NT2/D1 (cell line): ENCODE results near the gene NTN3.
"Not testable (repeated sequence)": the region's sequence is repeated elsewhere in the genome, so short reads cannot be mapped to it uniquely, and the experiment has no call there.

Experiments
- DNase-seq: peaks from one replicate; pipeline ENCODE4 v3.0.0-alpha.2; 2011; ENCODE audit warnings: low read depth, low spot score
- H3K27me3 ChIP-seq: 2 replicates; pipeline ENCODE4 v1.6.0; 2011; ENCODE audit warnings: mild to moderate bottlenecking; ENCODE audit not compliant: insufficient read length, insufficient read depth
- H3K36me3 ChIP-seq: 2 replicates; pipeline ENCODE4 v1.6.1; 2011; ENCODE audit warnings: mild to moderate bottlenecking, low read length, mixed read lengths; ENCODE audit not compliant: insufficient read depth, insufficient read length
- H3K4me1 ChIP-seq: 2 replicates; pipeline ENCODE4 v1.5.1; 2011; ENCODE audit not compliant: insufficient read depth, insufficient read length
- H3K4me3 ChIP-seq: 2 replicates; pipeline ENCODE4 v1.5.1; 2011; ENCODE audit warnings: low read depth; ENCODE audit not compliant: insufficient read length
- H3K9ac ChIP-seq: 2 replicates; pipeline ENCODE4 v1.6.0; 2011; ENCODE audit warnings: low read depth; ENCODE audit not compliant: insufficient read length
- H3K9me3 ChIP-seq: 2 replicates; pipeline ENCODE4 v1.5.1; 2011; ENCODE audit warnings: mild to moderate bottlenecking, low read length; ENCODE audit not compliant: insufficient read depth
- SUZ12 ChIP-seq: IDR thresholded peaks from 2 replicates; pipeline ENCODE4 v1.6.1; 2011; ENCODE audit not compliant: insufficient read length, insufficient read depth; ENCODE audit errors: extremely low read depth
- YY1 ChIP-seq: IDR thresholded peaks from 2 replicates; pipeline ENCODE4 v1.6.1; 2011; ENCODE audit not compliant: insufficient read length, insufficient read depth
- ZNF274 ChIP-seq: IDR thresholded peaks from 2 replicates; pipeline ENCODE4 v1.6.1; 2011; ENCODE audit warnings: mild to moderate bottlenecking, low read depth, low read length

Gene NTN3

GRCh38 chr16:2432801-2433505, 38.1 kb upstream of the NTN3 start:
- TF ChIP-seq ZNF274: no peak
- TF ChIP-seq SUZ12: no peak
- no peak for TF ChIP-seq YY1
- Histone ChIP-seq H3K4me1 (peaks cover 17% of the 10 kb centered on the region), H3K4me3 (no peak overlapping the region), H3K27me3 (no peaks in the 10 kb centered on the region), H3K36me3 (peaks cover 68% of the 10 kb centered on the region), H3K9me3 (no peaks in the 10 kb centered on the region), H3K9ac (no peak overlapping the region)
- DNase-seq: no peak

- H3K9me3 ChIP-seq, DNase-seq, H3K27me3 ChIP-seq, H3K9ac ChIP-seq, H3K4me3 ChIP-seq: not testable (repeated sequence)
- peaks cover 87% of the 10 kb centered on the region for H3K36me3 ChIP-seq
- H3K4me1 ChIP-seq: peaks cover 15% of the 10 kb centered on the region
Observed at GRCh38 chr16:2435236-2435635, 35.9 kb upstream of the NTN3 start.

GRCh38 chr16:2436110-2436509, 35.0 kb upstream of the NTN3 start:
- H3K9me3 ChIP-seq: no peaks in the 10 kb centered on the region
- peaks cover 12% of the 10 kb centered on the region for H3K4me1 ChIP-seq
- TF ChIP-seq YY1: no peak
- no peak for TF ChIP-seq ZNF274
- TF ChIP-seq SUZ12: no peak
- H3K36me3 ChIP-seq: peaks cover 88% of the 10 kb centered on the region
- no peak for DNase-seq
- H3K9ac ChIP-seq: no peak overlapping the region
- no peak overlapping the region for H3K4me3 ChIP-seq
- H3K27me3 ChIP-seq: no peaks in the 10 kb centered on the region

- Histone ChIP-seq H3K9ac (no peak overlapping the region), H3K27me3 (no peaks in the 10 kb centered on the region), H3K4me1 (peaks cover 12% of the 10 kb centered on the region), H3K4me3 (no peak overlapping the region), H3K9me3 (no peaks in the 10 kb centered on the region), H3K36me3 (peaks cover 86% of the 10 kb centered on the region)
- TF ChIP-seq YY1: no peak
- no peak for TF ChIP-seq SUZ12
- TF ChIP-seq ZNF274: no peak
- DNase-seq: no peak
Observed at GRCh38 chr16:2437032-2437790, 33.9 kb upstream of the NTN3 start.

GRCh38 chr16:2438121-2438520, 33.0 kb upstream of the NTN3 start:
- DNase-seq: no peak
- Histone ChIP-seq H3K9ac (no peak overlapping the region), H3K27me3 (no peaks in the 10 kb centered on the region), H3K4me3 (no peak overlapping the region), H3K4me1 (peaks cover 9% of the 10 kb centered on the region), H3K9me3 (no peaks in the 10 kb centered on the region), H3K36me3 (peaks cover 78% of the 10 kb centered on the region)
- TF ChIP-seq YY1 (no peak), SUZ12 (no peak)

GRCh38 chr16:2439598-2439997, 31.5 kb upstream of the NTN3 start:
- TF ChIP-seq ZNF274 (no peak), SUZ12 (no peak), YY1 (no peak)
- H3K36me3 ChIP-seq: peaks cover 73% of the 10 kb centered on the region
- DNase-seq: no peak
- H3K9me3 ChIP-seq: no peaks in the 10 kb centered on the region
- no peak overlapping the region for H3K9ac ChIP-seq
- no peaks in the 10 kb centered on the region for H3K27me3 ChIP-seq
- H3K4me3 ChIP-seq: no peak overlapping the region
- H3K4me1 ChIP-seq: peaks cover 9% of the 10 kb centered on the region

- H3K9ac ChIP-seq, H3K9me3 ChIP-seq, H3K27me3 ChIP-seq, DNase-seq, H3K4me3 ChIP-seq, H3K4me1 ChIP-seq: not testable (repeated sequence)
- H3K36me3 ChIP-seq: peaks cover 73% of the 10 kb centered on the region
Observed at GRCh38 chr16:2441143-2441804, 29.8 kb upstream of the NTN3 start.
